Pericardium fibroblast (primary cell): ENCODE measurements around the gene UBXN7. TPM values are rescaled to one million over a fixed set of nuclear protein-coding genes. Genes with fewer than 3 reads are reported as not detected.

Experiments
- total RNA-seq: library from RNA; depleted of rRNA; stranded (reverse); fragments of >200 nt; gene quantifications from 2 replicates; pipeline ENCODE4 v1.2.3, GENCODE V29; 2015

The UBXN7 gene, protein sequence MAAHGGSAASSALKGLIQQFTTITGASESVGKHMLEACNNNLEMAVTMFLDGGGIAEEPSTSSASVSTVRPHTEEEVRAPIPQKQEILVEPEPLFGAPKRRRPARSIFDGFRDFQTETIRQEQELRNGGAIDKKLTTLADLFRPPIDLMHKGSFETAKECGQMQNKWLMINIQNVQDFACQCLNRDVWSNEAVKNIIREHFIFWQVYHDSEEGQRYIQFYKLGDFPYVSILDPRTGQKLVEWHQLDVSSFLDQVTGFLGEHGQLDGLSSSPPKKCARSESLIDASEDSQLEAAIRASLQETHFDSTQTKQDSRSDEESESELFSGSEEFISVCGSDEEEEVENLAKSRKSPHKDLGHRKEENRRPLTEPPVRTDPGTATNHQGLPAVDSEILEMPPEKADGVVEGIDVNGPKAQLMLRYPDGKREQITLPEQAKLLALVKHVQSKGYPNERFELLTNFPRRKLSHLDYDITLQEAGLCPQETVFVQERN
- total RNA-seq = 6.5 and 10.2 TPM in 2 replicates

DNA sequence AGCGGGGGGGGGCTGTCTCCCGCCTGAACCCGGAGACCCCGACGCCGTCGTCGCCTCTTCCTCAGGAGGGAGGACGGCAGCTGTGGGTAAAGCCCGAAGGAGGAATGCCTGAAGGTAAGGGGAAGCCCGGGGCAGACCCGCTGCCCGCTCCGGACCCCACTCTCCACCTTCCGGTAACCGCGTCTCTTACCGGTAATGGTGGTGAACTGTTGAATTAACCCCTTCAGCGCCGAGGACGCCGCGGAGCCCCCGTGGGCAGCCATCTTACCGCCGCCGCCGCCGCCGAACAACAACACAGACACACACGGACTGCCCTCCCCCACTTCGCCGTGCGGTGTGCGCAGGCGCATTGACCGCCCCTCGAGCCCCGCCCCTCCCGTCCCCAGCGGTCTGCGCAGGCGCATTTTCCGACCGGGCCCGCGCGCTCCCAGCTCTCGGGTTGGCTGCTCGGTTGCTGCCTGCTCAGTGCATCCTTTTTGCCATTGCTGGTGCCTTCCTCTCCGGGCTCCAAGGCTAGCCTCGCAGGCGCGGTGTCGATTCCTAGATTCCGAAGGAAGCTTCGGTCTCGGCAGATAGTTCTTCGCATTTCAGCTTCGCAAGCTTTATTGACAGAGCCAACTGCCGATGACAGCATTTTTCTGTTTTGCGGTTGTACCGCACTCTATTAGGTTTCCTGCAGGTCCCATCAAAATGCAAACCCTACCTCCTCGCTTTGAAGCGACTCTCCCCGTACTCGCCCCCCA, at the start of gene UBXN7:
UBXN7 (minus strand) TSS at position 291 of the 743 bp plus-strand sequence; CDS start at position 263, 28 bp downstream.

DNA sequence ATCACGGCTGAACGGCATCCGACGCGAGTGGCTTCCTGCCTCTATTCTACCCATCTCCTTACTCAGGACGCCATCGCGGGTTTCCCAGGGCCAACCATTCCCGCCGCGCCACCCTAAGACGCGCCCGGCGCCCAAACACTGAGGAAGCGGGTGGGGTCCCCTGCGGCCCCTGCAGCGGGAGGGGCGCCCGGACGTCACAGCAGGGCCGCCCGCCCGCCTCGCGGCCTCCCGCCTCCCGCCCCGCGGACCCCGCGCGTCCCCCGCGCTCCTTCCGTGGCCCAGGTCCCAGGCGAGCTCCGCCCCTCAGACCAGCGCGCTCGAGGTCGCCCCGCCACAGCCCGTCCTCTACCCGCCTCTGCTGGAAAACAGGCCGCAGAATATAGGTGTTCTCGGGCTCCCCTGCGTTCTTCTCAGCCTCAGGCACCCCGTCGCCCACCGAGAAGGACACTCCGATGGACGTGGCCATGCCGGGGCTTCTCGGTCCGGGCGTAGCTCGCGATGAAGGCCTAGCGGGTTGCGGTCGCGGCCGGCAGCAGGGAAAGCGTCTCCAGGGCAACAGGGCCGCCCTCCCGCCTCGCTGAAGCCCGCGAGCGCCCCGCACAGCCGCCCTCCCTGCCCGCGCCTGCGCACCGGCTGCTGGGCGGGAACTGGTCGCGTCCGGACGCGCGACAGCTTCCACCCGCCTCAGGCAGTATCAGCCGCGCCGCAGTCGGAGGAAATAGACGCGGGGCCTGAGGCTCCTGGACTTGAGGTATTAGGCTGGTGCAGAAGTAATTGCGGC, 114.3 kb downstream of the UBXN7 start, which contains the start of gene DYNLT2B:
DYNLT2B (minus strand) TSS at position 554 of the 781 bp plus-strand sequence; CDS start at position 466, 88 bp downstream.

Other genes starting within 250 kb of the UBXN7 start
- gene ZDHHC19, start 221.0 kb downstream of the UBXN7 start, total RNA-seq = not detected in 2 replicates
- 0.82 TPM in 1 of 2 replicates, not detected in the other for gene SLC51A, start 215.9 kb downstream of the UBXN7 start, total RNA-seq
- gene PCYT1A, start 144.7 kb downstream of the UBXN7 start, total RNA-seq = 32.3 and 62.7 TPM in 2 replicates
- 12.0 and 13.4 TPM in 2 replicates for gene DYNLT2B, start 114.2 kb downstream of the UBXN7 start, total RNA-seq
- gene TM4SF19, start 94.0 kb downstream of the UBXN7 start, total RNA-seq = not detected in 2 replicates
- 10.6 and 13.5 TPM in 2 replicates for gene RNF168, start 71.3 kb upstream of the UBXN7 start, total RNA-seq
- gene SMCO1, start 82.9 kb upstream of the UBXN7 start, total RNA-seq = not detected in 2 replicates
- gene WDR53, start 136.1 kb upstream of the UBXN7 start, total RNA-seq = 7.2 and 9.5 TPM in 2 replicates
- 3.2 and 3.7 TPM in 2 replicates for gene FBXO45, start 136.2 kb upstream of the UBXN7 start, total RNA-seq
- 0.23 and 0.85 TPM in 2 replicates for gene NRROS, start 207.3 kb upstream of the UBXN7 start, total RNA-seq